Osteocyte (in vitro differentiated cells): ENCODE data around the gene MYCBPAP. TPM values are rescaled to one million over a fixed set of nuclear protein-coding genes. Genes with fewer than 3 reads are reported as not detected.

ENCODE experiments used
- DNase-seq: peaks from one replicate; pipeline ENCODE4 v3.0.0; 2021; ENCODE audit warnings: mixed read lengths; ENCODE audit not compliant: unreplicated experiment; ENCODE audit errors: extremely low spot score
- H3K27ac Mint-ChIP-seq: one replicate; pipeline ENCODE4 v1.8.0; 2021; ENCODE audit warnings: mild to moderate bottlenecking, mixed read lengths; ENCODE audit not compliant: unreplicated experiment
- H3K27me3 Mint-ChIP-seq: one replicate; pipeline ENCODE4 v1.8.0; 2021; ENCODE audit warnings: mixed read lengths; ENCODE audit not compliant: unreplicated experiment
- H3K36me3 Mint-ChIP-seq: one replicate; pipeline ENCODE4 v1.8.0; 2021; ENCODE audit warnings: mixed read lengths; ENCODE audit not compliant: unreplicated experiment
- H3K4me1 Mint-ChIP-seq: one replicate; pipeline ENCODE4 v1.8.0; 2021; ENCODE audit warnings: mixed read lengths; ENCODE audit not compliant: unreplicated experiment
- H3K4me3 Mint-ChIP-seq: one replicate; pipeline ENCODE4 v1.8.0; 2021; ENCODE audit warnings: mild to moderate bottlenecking, moderate library complexity, mixed read lengths; ENCODE audit not compliant: unreplicated experiment
- H3K9me3 Mint-ChIP-seq: one replicate; pipeline ENCODE4 v1.8.0; 2021; ENCODE audit warnings: mixed read lengths; ENCODE audit not compliant: unreplicated experiment
- CTCF ChIP-seq: fragments of 200-600 bp; sonication (generic); IDR thresholded peaks from 2 replicates; pipeline ENCODE4 v1.5.0; 2021; ENCODE audit warnings: antibody characterized with exemption, mild to moderate bottlenecking, moderate library complexity
- total RNA-seq: library from RNA; stranded (reverse); gene quantifications from 2 replicates; pipeline ENCODE4 v1.2.1, GENCODE V29; 2021

The MYCBPAP gene
- total RNA-seq, 1 donor from 2014 or later: 0.46 TPM

GRCh38 chr17:50491505-50491904 lies 16.7 kb upstream of the MYCBPAP start:
- Mint-ChIP-seq H3K27ac (no peak overlapping the region), H3K4me1 (peaks cover 2% of the 10 kb centered on the region), H3K4me3 (no peak overlapping the region), H3K27me3 (no peaks in the 10 kb centered on the region), H3K9me3 (no peaks in the 10 kb centered on the region), H3K36me3 (no peaks in the 10 kb centered on the region)
- no peak for DNase-seq
- no peak for TF ChIP-seq CTCF

GRCh38 chr17:50492214-50492613 lies 16.0 kb upstream of the MYCBPAP start:
- Mint-ChIP-seq H3K36me3 (no peaks in the 10 kb centered on the region), H3K27ac (no peak overlapping the region), H3K4me1 (peaks cover 2% of the 10 kb centered on the region), H3K27me3 (no peaks in the 10 kb centered on the region), H3K9me3 (no peaks in the 10 kb centered on the region), H3K4me3 (no peak overlapping the region)
- no peak for TF ChIP-seq CTCF
- DNase-seq: no peak

DNA sequence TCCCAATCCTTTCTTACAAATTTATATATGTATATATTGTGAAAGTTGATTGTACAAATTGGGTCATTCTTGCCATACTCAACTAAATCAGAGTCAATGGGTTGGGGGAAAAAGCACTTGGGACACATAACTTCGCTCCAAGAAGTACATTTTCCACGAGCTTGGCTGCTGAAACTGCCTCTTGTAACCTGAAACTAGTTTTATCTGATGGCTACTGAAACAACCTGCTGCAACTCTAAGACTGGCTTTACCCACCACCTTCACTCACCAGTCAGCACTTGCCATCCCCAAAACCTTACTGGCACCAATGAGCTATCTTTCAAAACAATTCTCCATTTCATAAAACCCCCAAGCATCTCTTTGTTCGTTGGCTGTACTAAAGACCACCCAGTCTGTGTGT lies 14.5 kb upstream of the MYCBPAP start:
- no peak for DNase-seq
- no peak overlapping the region for H3K4me3 Mint-ChIP-seq
- H3K27me3 Mint-ChIP-seq: no peaks in the 10 kb centered on the region
- no peak overlapping the region for H3K27ac Mint-ChIP-seq
- no peaks in the 10 kb centered on the region for H3K9me3 Mint-ChIP-seq
- TF ChIP-seq CTCF: no peak
- H3K36me3 Mint-ChIP-seq: no peaks in the 10 kb centered on the region
- peaks cover 2% of the 10 kb centered on the region for H3K4me1 Mint-ChIP-seq

GRCh38 chr17:50495217-50495823 lies 12.9 kb upstream of the MYCBPAP start:
- Mint-ChIP-seq H3K27ac (no peak overlapping the region), H3K36me3 (no peaks in the 10 kb centered on the region), H3K4me1 (peaks cover 2% of the 10 kb centered on the region), H3K9me3 (no peaks in the 10 kb centered on the region), H3K4me3 (no peak overlapping the region), H3K27me3 (no peaks in the 10 kb centered on the region)
- no peak for TF ChIP-seq CTCF
- DNase-seq: no peak

DNA sequence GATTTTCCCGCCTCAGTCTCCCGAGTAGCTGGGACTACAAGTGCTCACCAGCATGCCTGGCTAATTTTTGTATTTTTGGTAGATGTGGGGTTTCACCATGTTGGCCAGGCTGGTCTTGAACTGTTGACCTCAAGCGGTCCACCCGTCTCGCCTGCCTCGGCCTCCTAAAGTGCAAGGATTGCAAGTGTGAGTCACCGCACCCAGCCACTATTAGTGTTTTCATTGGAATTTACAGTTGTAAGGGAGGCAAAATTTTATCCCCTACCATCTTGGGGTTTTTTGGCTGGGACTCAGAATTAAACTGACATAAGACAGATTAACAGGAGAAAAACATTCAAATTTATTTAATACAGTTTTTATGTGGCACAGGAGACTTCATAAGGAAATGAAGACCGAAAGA lies 12.3 kb upstream of the MYCBPAP start:
- Mint-ChIP-seq H3K4me1 (peaks cover 2% of the 10 kb centered on the region), H3K27ac (no peak overlapping the region), H3K36me3 (no peaks in the 10 kb centered on the region), H3K4me3 (no peak overlapping the region), H3K9me3 (no peaks in the 10 kb centered on the region), H3K27me3 (no peaks in the 10 kb centered on the region)
- TF ChIP-seq CTCF: no peak
- no peak for DNase-seq
